Neutrophil (primary cell): ENCODE data around the gene FAR1.

Source experiments
- H3K27ac ChIP-seq: fragments of 200-600 bp; sonication (generic); 2 replicates; pipeline ENCODE4 v1.5.1; 2016; ENCODE audit warnings: mild to moderate bottlenecking, moderate library complexity
- H3K27me3 ChIP-seq: fragments of 200-600 bp; sonication (generic); 2 replicates; pipeline ENCODE4 v1.6.0; 2016; ENCODE audit warnings: mild to moderate bottlenecking
- H3K36me3 ChIP-seq: fragments of 200-600 bp; sonication (generic); 2 replicates; pipeline ENCODE4 v1.5.1; 2017
- H3K4me1 ChIP-seq, 2 experiments: fragments of 200-600 bp in 1 of 2; sonication (generic) in 1 of 2; 1 replicate in 1 of 2; 2 replicates in 1 of 2; pipeline versions ENCODE4 v1.5.1 to v1.6.1; 2013 to 2016; ENCODE audit warnings: low read depth in 1 of 2, low read length in 1 of 2, mild to moderate bottlenecking in 1 of 2, moderate library complexity in 1 of 2; ENCODE audit not compliant: control insufficient read depth in 1 of 2, insufficient read depth in 1 of 2
- H3K4me3 ChIP-seq, 2 experiments: fragments of 200-600 bp in 1 of 2; sonication (generic) in 1 of 2; 1 replicate in 1 of 2; 2 replicates in 1 of 2; pipeline ENCODE4 v1.5.1; 2013 to 2016; ENCODE audit warnings: low read depth in 1 of 2, low read length in 1 of 2, mild to moderate bottlenecking in 1 of 2, moderate library complexity in 1 of 2
- H3K9me3 ChIP-seq: fragments of 200-600 bp; sonication (generic); 2 replicates; pipeline ENCODE4 v1.5.1; 2016
- TF ChIP-seq, protein P1 (sequence below): fragments of 200-600 bp; sonication (generic); IDR thresholded peaks from 2 replicates; pipeline ENCODE4 v1.5.1; 2016; ENCODE audit warnings: antibody characterized with exemption

FAR1 gene

DNA sequence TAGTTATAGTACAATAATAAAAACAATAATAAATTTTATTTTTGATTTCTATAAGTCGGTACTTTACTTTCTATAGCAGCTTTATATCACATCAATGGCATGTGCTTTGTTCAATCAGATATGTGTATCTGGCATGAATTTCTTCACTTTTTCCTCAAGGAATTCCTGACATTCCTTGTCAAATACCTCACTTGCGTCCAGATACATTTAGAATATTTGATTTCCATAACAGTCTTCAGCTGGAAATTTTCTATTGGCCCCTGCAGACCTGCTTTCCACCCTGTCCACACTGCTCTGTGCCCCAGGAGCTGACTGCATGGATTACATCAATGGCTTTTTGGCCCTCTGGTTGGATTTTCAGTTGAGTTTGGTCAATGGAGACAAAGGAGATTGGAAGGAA is 93.2 kb downstream of the FAR1 start:
- Histone ChIP-seq H3K4me1 (no peaks in the 10 kb centered on the region), H3K27me3 (peaks cover 3% of the 10 kb centered on the region), H3K9me3 (no peaks in the 10 kb centered on the region), H3K27ac (no peak overlapping the region), H3K4me3 (no peak overlapping the region), H3K36me3 (no peaks in the 10 kb centered on the region)
- TF ChIP-seq, protein P1, sequence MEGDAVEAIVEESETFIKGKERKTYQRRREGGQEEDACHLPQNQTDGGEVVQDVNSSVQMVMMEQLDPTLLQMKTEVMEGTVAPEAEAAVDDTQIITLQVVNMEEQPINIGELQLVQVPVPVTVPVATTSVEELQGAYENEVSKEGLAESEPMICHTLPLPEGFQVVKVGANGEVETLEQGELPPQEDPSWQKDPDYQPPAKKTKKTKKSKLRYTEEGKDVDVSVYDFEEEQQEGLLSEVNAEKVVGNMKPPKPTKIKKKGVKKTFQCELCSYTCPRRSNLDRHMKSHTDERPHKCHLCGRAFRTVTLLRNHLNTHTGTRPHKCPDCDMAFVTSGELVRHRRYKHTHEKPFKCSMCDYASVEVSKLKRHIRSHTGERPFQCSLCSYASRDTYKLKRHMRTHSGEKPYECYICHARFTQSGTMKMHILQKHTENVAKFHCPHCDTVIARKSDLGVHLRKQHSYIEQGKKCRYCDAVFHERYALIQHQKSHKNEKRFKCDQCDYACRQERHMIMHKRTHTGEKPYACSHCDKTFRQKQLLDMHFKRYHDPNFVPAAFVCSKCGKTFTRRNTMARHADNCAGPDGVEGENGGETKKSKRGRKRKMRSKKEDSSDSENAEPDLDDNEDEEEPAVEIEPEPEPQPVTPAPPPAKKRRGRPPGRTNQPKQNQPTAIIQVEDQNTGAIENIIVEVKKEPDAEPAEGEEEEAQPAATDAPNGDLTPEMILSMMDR = no peak

DNA sequence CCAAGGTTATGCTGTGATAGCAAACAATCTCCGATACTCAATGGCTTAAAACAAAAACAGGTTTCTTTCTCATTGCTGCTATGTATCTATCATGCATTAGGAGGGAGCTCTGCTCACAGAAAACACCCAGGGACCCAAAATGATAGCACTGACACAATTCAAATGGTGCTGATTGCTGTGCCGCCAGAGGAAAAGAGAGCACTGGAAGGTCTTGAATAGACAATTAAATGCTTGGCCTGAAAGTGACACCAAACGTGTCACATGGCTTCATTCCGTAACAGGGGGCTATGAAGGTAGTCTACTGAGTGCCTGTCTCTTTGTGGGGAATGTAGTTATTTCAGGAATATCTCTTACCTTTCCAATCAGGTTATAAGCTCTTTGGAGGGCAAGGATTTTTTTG is 94.2 kb downstream of the FAR1 start:
- Histone ChIP-seq H3K36me3 (no peaks in the 10 kb centered on the region), H3K4me1 (no peaks in the 10 kb centered on the region), H3K4me3 (no peak overlapping the region), H3K27ac (no peak overlapping the region), H3K27me3 (peaks cover 3% of the 10 kb centered on the region), H3K9me3 (no peaks in the 10 kb centered on the region)
- TF ChIP-seq, protein P1 = no peak

DNA sequence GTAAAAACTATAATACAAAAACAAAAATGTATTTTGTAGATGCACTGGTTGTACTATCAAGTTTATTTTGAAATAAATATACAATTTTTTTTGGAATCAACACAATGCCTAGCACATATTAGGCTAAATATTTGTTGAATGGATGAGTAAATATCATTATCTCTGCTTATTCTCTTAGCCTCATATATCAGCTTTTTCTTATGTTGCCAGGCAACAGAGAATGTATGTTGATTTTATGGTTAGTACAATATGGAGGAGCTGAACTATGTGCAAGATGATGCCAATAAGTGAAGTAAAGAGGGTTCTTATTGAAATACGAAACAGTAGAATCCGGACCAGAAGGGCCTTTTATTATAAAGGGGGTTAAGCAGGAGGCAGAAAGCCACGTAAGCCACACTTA is 94.9 kb downstream of the FAR1 start:
- H3K4me3 ChIP-seq = no peak overlapping the region
- peaks cover 3% of the 10 kb centered on the region for H3K27me3 ChIP-seq
- H3K4me1 ChIP-seq = no peaks in the 10 kb centered on the region
- H3K9me3 ChIP-seq = no peaks in the 10 kb centered on the region
- TF ChIP-seq, protein P1 = no peak
- no peaks in the 10 kb centered on the region for H3K36me3 ChIP-seq
- H3K27ac ChIP-seq = no peak overlapping the region

DNA sequence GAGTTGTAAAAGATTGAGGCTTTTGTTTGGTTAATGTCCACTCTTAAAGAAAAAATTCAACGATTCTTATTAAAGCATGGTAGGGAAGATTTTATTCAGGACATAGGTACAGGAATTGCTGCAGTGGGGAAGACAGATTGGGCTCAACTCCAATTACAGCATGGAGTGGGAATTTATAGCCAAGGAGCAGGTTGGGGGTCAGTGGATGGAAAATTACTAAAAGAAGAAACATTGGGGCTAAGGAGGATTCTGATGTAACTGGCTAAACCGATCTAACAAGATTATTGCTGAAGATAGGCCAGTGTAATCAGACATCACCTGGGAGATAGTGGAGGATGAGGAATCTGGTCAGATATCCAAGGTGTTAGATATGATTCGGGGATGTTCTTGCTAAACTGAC is 97.4 kb downstream of the FAR1 start:
- TF ChIP-seq, protein P1 = no peak

DNA sequence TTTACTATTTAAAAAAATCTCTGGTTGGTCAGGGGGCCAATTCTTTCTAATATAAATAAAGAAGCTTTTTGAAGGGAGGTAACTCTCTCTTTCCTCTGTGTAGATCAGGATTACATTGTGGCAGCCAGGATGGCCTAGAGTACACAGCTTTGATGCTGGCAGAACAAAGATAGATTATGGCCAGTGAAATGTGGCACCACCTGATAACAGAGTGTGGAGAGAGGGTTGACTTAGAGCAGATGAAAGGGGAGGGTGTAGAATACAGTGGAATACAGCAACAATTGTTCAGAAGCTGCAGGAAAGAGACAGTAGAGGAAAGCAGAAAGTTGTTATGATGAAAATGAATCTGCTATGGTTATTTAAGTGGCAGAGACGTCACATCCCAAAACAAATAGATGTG is 99.0 kb downstream of the FAR1 start:
- Histone ChIP-seq H3K27me3 (peaks cover 13% of the 10 kb centered on the region), H3K27ac (no peak overlapping the region), H3K36me3 (no peaks in the 10 kb centered on the region), H3K4me3 (no peak overlapping the region), H3K4me1 (no peaks in the 10 kb centered on the region), H3K9me3 (no peaks in the 10 kb centered on the region)
- TF ChIP-seq, protein P1 = no peak

More for the DNA sequence above, 97.4 kb downstream of the FAR1 start:
- H3K27ac ChIP-seq = no peak overlapping the region
- H3K4me3 ChIP-seq = no peak overlapping the region
- H3K36me3 ChIP-seq = no peaks in the 10 kb centered on the region
- no peaks in the 10 kb centered on the region for H3K4me1 ChIP-seq
- no peaks in the 10 kb centered on the region for H3K9me3 ChIP-seq
- peaks cover 6% of the 10 kb centered on the region for H3K27me3 ChIP-seq

DNA sequence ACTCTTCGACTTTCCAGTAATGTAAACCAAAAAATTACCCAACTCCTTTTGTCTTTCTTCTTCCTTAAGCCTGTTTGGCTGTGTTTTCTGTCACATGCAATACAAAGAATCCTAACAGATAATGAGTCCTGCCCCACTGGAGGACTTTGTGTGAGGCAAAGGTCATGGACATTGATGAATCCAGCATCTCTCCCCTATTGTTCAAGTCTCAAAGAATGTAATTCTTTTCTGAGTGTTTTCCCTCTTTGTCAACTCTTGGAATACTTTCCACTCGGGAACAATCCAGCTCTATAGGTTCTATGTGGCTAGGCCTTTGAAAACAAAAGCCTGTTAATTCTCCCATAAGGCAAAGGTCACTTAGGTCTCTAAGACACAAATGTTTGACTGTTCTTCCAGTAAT is 100.7 kb downstream of the FAR1 start:
- no peaks in the 10 kb centered on the region for H3K36me3 ChIP-seq
- no peaks in the 10 kb centered on the region for H3K9me3 ChIP-seq
- H3K4me1 ChIP-seq = no peaks in the 10 kb centered on the region
- peaks cover 22% of the 10 kb centered on the region for H3K27me3 ChIP-seq
- TF ChIP-seq, protein P1 = no peak
- H3K4me3 ChIP-seq = no peak overlapping the region
- no peak overlapping the region for H3K27ac ChIP-seq
